HL-60 (cell line): ENCODE results near the gene CTIF.

ENCODE experiments used
- GABPA ChIP-seq: IDR thresholded peaks from 2 replicates; pipeline ENCODE4 v1.6.1; 2012; ENCODE audit warnings: low read depth
- TF ChIP-seq, protein P1 (sequence below): IDR thresholded peaks from one replicate; pipeline ENCODE4 v1.5.1; 2011; ENCODE audit warnings: low read length, control low read depth, inconsistent platforms; ENCODE audit not compliant: insufficient read depth

DNA sequence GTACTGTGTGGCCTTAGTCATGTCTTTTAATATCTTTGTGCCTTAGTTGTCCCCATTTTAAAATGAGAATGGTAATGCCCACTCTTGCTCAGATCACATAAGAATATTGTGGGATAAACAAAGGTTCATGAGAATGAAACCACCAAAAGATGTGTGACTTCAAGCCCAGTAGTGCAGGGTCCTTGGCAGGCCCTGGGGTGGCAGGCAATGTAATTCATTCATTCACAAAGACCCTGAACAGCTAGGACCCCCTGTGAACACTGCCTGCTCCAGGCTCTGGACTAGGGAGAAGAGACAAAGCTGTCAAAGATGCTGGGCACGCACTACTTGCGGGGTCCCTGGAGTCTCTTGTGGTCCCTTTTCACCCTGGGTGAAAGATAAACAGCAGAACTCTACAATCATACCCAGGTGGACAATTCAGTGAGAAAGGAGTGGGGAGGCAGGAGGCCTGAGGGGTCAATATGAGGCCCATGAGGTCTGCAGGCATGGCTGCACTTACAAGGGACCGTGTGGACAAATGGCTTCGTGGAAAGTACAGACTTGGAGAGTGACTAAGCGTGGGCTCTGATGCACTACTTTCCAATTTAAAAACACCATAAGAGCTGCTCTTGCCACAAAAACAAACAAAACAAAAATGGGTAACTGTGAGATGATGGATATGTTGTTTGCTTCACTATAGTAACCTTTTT lies 275.8 kb downstream of the CTIF start:
- TF ChIP-seq, protein P1, sequence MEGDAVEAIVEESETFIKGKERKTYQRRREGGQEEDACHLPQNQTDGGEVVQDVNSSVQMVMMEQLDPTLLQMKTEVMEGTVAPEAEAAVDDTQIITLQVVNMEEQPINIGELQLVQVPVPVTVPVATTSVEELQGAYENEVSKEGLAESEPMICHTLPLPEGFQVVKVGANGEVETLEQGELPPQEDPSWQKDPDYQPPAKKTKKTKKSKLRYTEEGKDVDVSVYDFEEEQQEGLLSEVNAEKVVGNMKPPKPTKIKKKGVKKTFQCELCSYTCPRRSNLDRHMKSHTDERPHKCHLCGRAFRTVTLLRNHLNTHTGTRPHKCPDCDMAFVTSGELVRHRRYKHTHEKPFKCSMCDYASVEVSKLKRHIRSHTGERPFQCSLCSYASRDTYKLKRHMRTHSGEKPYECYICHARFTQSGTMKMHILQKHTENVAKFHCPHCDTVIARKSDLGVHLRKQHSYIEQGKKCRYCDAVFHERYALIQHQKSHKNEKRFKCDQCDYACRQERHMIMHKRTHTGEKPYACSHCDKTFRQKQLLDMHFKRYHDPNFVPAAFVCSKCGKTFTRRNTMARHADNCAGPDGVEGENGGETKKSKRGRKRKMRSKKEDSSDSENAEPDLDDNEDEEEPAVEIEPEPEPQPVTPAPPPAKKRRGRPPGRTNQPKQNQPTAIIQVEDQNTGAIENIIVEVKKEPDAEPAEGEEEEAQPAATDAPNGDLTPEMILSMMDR, result no peak
- no peak for TF ChIP-seq GABPA
